Ovary (tissue), 3 donors: ENCODE measurements around the gene ADNP.

Experiments used
- EP300 ChIP-seq: sonication (generic); formaldehyde crosslinking; IDR thresholded peaks from one replicate; pipeline ENCODE4 v1.6.1; 2017; ENCODE audit warnings: antibody characterized with exemption
- POLR2A ChIP-seq: fragments of 450-650 bp; IDR thresholded peaks from one replicate; pipeline ENCODE4 v1.6.1; 2017; ENCODE audit warnings: antibody characterized with exemption, mild to moderate bottlenecking, moderate library complexity
- TF ChIP-seq, protein P1 (sequence below), 3 donors: fragments of 450-650 bp in 2 of 3; fragments of 200-600 bp in 1 of 3; IDR thresholded peaks; one replicate each; pipeline versions ENCODE4 v1.5.1 to v1.8.0; 2016 to 2022; ENCODE audit warnings: antibody characterized with exemption in 3 of 3, mild to moderate bottlenecking in 1 of 3
- donor health status: DM: no; HTN: no; CAD: no.

DNA sequence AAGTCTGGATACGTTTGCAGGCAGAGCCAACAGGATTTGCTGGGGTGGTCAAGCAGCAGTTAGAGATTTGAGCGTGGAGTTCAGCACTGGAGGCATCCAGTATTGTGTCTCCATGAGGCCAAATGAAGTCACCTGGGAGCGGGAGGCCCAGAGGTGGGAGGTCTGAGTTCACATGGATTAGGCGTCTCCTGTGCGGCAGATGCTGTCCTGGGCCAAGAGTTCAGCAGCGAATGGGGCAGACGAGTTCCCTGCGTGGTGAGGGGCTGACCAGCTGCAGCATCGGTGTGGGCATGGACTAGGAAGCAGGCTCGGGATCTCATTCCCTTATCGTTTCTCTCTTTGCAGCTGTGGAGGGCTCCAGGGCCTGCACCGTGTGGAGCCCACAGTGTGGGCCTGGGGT is 70.2 kb downstream of the ADNP start:
- TF ChIP-seq POLR2A = no peak
- TF ChIP-seq, protein P1, sequence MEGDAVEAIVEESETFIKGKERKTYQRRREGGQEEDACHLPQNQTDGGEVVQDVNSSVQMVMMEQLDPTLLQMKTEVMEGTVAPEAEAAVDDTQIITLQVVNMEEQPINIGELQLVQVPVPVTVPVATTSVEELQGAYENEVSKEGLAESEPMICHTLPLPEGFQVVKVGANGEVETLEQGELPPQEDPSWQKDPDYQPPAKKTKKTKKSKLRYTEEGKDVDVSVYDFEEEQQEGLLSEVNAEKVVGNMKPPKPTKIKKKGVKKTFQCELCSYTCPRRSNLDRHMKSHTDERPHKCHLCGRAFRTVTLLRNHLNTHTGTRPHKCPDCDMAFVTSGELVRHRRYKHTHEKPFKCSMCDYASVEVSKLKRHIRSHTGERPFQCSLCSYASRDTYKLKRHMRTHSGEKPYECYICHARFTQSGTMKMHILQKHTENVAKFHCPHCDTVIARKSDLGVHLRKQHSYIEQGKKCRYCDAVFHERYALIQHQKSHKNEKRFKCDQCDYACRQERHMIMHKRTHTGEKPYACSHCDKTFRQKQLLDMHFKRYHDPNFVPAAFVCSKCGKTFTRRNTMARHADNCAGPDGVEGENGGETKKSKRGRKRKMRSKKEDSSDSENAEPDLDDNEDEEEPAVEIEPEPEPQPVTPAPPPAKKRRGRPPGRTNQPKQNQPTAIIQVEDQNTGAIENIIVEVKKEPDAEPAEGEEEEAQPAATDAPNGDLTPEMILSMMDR (IDR thresholded peaks at IDR 0.05) = no peak
- TF ChIP-seq EP300 = no peak
